ENCODE measurements around the gene CABLES2.

The CABLES2 gene, protein sequence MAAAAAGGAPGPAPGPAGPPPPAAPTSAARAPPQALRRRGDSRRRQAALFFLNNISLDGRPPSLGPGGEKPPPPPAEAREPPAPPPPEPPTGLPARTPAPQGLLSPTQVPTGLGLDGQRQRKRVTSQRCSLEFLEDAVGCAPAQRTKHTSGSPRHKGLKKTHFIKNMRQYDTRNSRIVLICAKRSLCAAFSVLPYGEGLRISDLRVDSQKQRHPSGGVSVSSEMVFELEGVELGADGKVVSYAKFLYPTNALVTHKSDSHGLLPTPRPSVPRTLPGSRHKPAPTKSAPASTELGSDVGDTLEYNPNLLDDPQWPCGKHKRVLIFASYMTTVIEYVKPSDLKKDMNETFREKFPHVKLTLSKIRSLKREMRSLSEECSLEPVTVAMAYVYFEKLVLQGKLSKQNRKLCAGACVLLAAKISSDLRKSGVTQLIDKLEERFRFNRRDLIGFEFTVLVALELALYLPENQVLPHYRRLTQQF

DNA sequence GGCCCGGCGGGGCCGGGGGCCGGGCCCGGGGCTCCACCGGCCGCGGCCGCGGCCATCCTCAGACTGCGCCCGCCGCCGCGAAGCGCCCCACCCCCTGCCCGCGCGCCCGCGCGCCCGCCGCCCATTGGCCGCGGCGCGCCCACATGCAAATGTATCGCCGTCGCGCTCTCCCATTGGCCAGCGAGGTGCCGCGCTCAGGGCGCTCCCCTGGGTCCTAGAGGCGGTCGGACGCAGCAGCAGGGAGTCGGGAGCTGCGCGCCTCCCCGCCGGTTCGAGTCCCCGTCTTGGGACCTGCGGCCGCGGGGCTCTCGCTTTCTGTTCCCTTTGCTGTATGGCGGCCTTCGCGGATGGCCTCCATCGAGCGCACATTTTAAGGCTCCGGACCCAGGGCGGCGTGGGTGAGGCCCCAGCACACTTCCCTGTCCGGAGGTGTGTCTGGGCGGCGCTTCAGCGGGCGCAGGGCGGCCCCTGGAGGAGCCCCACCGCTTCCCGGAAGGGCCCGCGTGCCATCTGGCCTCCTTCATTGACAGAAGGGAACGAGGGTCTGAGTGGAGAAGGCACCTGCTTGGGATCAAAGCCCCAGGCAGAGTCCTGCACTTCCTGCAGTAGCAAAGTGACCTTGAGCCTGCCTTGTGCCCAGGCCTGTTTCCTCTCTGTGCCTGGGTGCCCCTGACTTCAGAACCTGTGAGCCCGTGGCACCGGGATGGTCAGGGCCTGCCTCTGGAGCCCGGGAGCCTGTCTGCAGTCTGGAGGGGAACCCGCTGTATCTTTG is at the start of gene CABLES2:
Gene CABLES2, minus strand, starts transcription at position 65 of the 772 bp plus-strand sequence. Its CDS starts 9 bp downstream, at position 56.
- DNase-seq = peak; percentile 95 to 97 (median 97)

DNA sequence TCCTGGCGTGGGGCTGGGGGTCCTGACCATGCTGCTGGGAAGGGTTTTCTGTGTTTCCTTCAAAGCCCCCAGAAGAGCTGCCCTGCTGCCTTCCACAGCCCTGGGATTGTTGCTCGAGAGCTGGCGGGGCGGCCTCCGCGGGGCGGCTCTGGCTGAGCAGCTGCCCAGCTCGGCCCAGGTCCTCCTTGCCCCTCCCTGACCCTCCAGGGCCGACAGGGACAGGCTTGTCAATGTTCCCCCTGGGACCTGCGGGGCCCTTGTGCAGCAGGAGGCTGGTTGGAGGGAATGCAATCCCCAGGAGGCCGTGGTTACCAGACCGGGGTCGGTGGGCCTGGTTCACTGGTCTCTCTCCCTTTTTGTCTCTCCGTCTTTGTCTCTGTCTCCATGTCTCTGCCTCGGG is 48.8 kb upstream of the CABLES2 start:
- no peak for DNase-seq

GRCh38 chr20:62454904-62455636 is 48.0 kb upstream of the CABLES2 start:
- DNase-seq = no peak

- no peak for DNase-seq
These were observed 46.2 kb upstream of the CABLES2 start for GRCh38 chr20:62453186-62453808.

DNA sequence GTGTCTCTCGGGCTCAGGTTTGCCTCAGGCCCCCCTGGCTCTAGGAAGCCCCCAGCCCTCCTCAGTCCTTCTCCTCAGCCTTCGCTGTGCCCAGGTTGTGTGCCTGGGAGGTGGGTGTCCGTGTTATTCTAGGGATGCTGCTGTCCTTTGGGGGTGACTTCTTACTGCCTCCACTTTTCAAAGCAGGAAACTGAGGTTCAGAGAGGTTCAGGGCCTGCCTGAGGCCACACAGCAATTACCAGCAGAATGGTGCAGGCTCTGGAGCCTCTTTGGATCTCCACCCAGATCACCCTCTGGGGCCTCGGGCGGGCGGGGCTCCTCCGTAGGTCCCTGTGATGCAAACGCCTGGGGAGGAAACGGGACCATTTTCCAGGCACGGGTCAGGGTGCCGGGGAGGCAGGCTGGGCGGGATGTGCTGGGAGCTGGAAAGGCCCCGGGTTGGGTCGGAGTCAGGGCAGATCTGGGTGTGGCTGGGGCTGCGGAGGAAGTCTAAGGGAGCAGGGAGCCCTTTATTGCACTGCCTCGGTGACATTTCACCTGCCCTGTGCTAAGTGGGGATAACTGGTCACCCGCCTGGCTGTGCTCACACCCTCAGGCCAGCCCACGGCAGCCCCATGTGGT is 45.5 kb upstream of the CABLES2 start:
- DNase-seq = no peak

GRCh38 chr20:62451970-62452369 is 44.9 kb upstream of the CABLES2 start:
- no peak for DNase-seq

GRCh38 chr20:62451156-62451767 is 44.2 kb upstream of the CABLES2 start:
- no peak for DNase-seq

DNA sequence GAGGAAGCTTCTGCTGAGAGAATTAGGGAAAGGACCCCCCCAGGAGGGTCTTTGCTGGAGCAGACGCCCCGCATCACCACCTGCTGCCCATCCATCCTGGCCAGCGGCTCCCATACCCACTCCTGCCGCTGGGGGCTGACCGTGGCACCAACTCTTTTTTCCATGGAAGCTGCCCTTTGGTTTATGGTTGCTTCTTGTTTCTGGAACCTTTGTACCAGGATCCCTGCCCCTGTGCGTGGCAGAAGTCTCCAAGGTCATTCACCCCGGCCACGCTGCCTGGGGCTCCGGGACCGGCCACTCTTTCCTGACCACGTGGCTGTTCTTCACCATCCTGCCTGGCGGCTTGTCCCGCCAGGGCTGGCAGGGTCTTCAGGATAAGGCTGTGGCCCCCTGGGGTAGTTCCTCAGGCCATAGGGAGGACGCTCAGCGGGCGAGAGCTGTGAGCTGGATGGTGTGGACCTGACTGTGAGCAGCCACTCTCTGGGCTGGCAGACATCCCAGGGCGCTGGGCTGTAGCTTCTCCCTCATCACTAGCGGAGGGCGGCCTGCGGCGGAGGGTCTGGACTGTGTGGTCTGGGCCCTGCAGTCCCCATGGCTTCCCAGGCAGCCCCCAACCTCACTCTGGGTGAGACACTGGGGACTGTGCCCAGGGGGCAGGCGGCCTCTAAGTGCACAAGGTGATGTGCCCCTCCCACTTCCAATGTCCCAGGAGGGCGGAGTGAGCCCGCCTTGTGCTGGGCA is 43.0 kb upstream of the CABLES2 start:
- DNase-seq = no peak

- DNase-seq = no peak
These were observed 41.7 kb upstream of the CABLES2 start for GRCh38 chr20:62448788-62449187.

DNA sequence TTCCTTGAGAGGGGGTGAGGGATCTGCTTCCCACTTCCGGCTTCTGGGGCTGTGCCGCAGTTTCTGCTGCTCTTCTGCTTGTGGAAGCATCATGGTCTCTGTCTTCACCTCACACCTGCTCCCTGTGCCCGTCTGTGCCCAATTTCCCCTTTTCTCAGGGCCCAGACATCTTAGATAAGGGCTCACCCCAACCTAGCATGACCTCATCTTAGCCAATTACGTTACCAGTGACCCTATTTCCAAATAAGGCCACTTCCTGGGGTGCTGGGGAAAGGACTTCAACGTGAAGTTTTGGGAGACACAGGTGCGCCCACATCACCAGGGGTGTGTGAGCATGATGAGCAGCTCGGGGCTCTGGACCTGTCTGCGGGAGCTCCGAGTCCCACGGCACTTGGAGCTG is 41.0 kb upstream of the CABLES2 start:
- DNase-seq = no peak

GRCh38 chr20:62446888-62447869 is 40.1 kb upstream of the CABLES2 start:
- DNase-seq = no peak

- no peak for DNase-seq
These were observed 39.4 kb upstream of the CABLES2 start for GRCh38 chr20:62446481-62446880.

GRCh38 chr20:62445553-62446340 is 38.7 kb upstream of the CABLES2 start:
- no peak for DNase-seq

DNA sequence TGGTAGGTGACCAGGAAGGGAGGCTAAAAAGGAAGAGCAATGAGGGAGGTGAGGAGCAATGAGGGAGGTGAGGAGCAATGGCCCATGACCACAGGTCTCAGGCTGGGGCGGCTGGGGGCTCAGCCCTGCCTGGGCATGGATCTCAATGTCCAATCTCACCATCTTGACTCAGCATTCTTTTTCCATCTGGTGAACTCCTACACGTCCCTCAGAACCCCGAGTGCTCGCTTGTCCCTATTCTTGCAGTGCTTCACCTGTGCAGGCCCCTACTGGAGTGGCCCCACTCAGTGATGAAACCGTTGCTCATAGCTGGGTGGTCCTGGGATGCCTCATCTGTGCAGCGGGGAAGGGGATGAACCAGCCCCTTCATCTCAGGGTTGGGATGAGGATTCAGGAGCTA is 37.2 kb upstream of the CABLES2 start:
- DNase-seq = no peak

DNA sequence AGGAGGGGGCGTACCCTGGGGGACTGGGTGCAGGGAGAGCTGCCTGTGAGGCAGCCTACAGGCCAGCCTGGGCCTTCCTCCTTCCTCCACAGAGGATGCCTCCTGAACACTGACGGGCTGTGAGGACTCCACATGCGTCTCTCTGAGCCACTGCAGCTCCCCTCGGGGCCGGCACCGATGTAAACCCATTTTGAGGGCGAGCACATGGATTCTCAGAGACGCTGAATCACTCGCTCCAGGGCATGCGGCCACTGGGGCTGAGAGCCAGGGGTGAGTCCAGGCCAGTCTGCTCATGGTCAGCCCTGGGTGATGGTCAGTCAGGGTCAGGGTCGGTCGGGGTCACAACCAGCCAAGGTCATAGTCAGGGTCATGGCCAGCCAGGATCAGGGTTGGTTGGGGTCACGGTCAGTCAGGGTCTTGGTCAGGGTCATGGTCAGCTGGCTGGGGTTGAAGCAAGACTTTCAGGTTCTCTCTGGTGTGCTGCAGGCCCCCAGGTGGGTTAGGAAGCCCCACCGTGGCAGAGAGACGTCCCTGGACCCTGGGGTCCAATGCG is 35.0 kb upstream of the CABLES2 start:
- no peak for DNase-seq

GRCh38 chr20:62439218-62439617 is 32.1 kb upstream of the CABLES2 start:
- DNase-seq = peak in 2 of 3 donors; percentile 4 to 7

DNA sequence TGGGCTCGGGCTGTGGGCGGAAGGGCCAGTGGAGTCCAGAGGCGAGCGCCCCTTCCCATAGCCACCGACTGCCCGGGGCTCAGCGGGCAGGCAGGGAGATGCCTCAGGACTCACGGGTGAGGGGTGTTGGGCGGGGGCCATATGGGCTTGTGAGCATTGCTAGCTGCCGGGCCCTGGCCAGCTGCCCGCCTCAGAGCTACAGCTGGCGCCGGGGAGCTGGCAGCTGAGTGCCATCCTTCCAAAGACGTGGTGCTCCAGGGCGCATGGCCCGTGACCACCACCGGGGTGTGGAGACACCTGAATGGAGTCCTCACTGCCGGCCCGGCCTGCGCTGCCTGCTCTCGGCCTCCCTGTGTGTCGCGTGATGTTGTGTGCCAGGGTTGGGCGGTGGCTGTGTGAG is 30.8 kb upstream of the CABLES2 start:
- DNase-seq = no peak

DNA sequence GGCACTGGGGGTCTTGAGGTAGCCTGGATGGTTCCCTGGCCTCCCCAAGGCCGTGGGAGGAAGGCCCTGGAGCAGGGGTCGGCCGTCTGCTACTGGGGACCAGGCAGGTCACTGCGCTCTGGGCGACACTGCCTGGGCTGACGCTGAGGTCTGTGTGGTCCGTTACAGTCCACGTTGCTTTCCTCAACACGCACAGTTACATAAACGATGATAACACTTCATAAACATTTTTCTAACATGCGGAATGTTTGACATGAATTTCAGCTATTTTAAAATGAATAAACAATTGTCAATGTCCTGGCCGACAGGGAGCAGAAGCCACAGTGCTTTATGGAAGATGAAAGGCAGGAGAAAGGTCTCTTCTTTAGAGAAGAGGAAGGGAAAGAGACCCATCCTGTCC is 30.4 kb upstream of the CABLES2 start:
- no peak for DNase-seq

DNA sequence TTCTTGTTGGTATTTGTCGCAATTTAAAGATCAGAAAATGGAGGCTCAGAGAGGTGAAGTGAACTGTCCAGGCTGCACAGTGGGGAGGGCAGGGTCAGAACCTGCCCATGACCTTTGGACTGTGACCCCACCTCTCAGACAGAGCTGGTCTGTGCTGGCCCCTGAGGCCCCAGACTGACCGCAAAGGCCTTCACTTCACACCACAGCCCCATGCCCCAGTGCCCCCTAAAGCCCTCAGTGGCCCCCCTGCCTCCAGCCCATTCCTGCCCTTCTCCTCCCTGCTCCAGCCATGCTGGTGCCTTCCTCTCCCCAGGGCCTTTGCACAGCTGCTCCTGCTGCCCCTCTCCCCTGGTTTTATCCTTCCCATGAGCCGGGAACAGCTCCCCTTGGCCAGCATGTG is 29.6 kb upstream of the CABLES2 start:
- no peak for DNase-seq
